Activated B cell treated with CpG ODN at 0.5 μM for 24 hours (primary cell): Measurements from ENCODE around the gene ERICH2. TPM values are rescaled to one million over a fixed set of nuclear protein-coding genes. Genes with fewer than 3 reads are reported as not detected.
"Not testable (repeated sequence)": the region's sequence is repeated elsewhere in the genome, so short reads cannot be mapped to it uniquely, and the experiment has no call there.

Source experiments
- ATAC-seq: fragments of 200-7000 bp; cut with Tn5 transposase; one replicate; pipeline ENCODE4 v1.10.0; 2021; ENCODE audit warnings: low read depth, mild to moderate bottlenecking, moderate library complexity
- CTCF ChIA-PET: fragments of 350-600 bp; sonication (Branson Sonifier 250); formaldehyde crosslinking; loops from one replicate; lab custom pipeline; 2021; ENCODE audit warnings: antibody characterized with exemption; lab: Charles Lee
- POLR2A ChIA-PET: fragments of 350-600 bp; sonication (Branson Sonifier 250); formaldehyde crosslinking; loops from one replicate; lab custom pipeline; 2021; ENCODE audit warnings: antibody characterized with exemption; lab: Charles Lee
- DNase-seq: peaks from one replicate; pipeline ENCODE4 v3.0.0; 2022
- H3K27ac Mint-ChIP-seq: one replicate; pipeline ENCODE4 v1.8.0; 2020; ENCODE audit warnings: mixed read lengths
- H3K27me3 Mint-ChIP-seq: one replicate; pipeline ENCODE4 v1.8.0; 2021; ENCODE audit warnings: mixed read lengths
- H3K36me3 Mint-ChIP-seq: one replicate; pipeline ENCODE4 v1.8.0; 2021; ENCODE audit warnings: low read depth, mixed read lengths
- H3K4me1 Mint-ChIP-seq: one replicate; pipeline ENCODE4 v1.8.0; 2021; ENCODE audit warnings: mixed read lengths
- H3K4me3 Mint-ChIP-seq: one replicate; pipeline ENCODE4 v1.8.0; 2020; ENCODE audit warnings: mild to moderate bottlenecking, mixed read lengths
- H3K9me3 Mint-ChIP-seq: one replicate; pipeline ENCODE4 v1.8.0; 2020; ENCODE audit warnings: mixed read lengths
- intact Hi-C: fragments of 100-400 bp; cut with micrococcal nuclease; formaldehyde crosslinking; loops from one replicate; pipeline ENCODE4 v1.15.1; 2024
- total RNA-seq: library from RNA; stranded (reverse); gene quantifications from 2 replicates; pipeline ENCODE4 v1.2.3, GENCODE V29; 2022
- TF ChIP-seq, protein P1 (sequence below): fragments of 200-600 bp; IDR thresholded peaks from one replicate; pipeline ENCODE4 v1.8.0; 2022; ENCODE audit warnings: antibody characterized with exemption, mild to moderate bottlenecking

ERICH2 gene
- total RNA-seq, 1 donor from 2014 or later: not detected

GRCh38 chr2:170733798-170734600, 36.2 kb upstream of the ERICH2 start:
- ChIA-PET CTCF (no interaction called here), POLR2A (no interaction called here)
- ATAC-seq (no peak), DNase-seq (no peak)
- Mint-ChIP-seq H3K9me3 (no peaks in the 10 kb centered on the region), H3K36me3 (no peaks in the 10 kb centered on the region), H3K4me1 (no peaks in the 10 kb centered on the region), H3K4me3 (no peak overlapping the region), H3K27ac (no peak overlapping the region), H3K27me3 (peaks cover 20% of the 10 kb centered on the region)
- intact Hi-C loops: no loop called here
- TF ChIP-seq, protein P1, sequence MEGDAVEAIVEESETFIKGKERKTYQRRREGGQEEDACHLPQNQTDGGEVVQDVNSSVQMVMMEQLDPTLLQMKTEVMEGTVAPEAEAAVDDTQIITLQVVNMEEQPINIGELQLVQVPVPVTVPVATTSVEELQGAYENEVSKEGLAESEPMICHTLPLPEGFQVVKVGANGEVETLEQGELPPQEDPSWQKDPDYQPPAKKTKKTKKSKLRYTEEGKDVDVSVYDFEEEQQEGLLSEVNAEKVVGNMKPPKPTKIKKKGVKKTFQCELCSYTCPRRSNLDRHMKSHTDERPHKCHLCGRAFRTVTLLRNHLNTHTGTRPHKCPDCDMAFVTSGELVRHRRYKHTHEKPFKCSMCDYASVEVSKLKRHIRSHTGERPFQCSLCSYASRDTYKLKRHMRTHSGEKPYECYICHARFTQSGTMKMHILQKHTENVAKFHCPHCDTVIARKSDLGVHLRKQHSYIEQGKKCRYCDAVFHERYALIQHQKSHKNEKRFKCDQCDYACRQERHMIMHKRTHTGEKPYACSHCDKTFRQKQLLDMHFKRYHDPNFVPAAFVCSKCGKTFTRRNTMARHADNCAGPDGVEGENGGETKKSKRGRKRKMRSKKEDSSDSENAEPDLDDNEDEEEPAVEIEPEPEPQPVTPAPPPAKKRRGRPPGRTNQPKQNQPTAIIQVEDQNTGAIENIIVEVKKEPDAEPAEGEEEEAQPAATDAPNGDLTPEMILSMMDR: no peak

- H3K27ac Mint-ChIP-seq, CTCF ChIA-PET: not testable (repeated sequence)
Measured at GRCh38 chr2:170734601-170735000, 35.6 kb upstream of the ERICH2 start.

DNA sequence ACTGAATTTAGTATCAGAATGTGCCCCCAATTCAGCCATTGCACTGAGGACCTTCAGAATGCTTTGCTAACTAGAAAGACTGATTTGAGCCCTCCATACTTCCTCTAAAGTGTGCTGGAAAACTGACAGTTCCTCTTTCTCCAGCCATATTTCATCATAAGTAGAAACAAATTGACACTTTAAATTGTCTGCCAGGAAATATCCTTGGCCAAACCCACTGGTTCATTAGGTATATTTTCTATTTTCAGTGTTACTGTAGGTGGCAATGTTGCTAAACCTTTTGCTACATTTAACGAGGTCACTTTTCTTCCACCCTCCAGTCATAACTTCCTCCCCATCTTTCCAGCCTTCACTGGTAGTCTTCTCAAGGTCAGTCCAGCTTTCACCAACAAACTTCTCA, 33.5 kb upstream of the ERICH2 start:
- no peaks in the 10 kb centered on the region for H3K36me3 Mint-ChIP-seq
- H3K4me1 Mint-ChIP-seq: no peaks in the 10 kb centered on the region
- H3K27ac Mint-ChIP-seq: no peak overlapping the region
- H3K4me3 Mint-ChIP-seq: no peak overlapping the region
- TF ChIP-seq, protein P1: no peak
- ChIA-PET CTCF (no interaction called here), POLR2A (no interaction called here)
- H3K27me3 Mint-ChIP-seq: peaks cover 19% of the 10 kb centered on the region
- no peak for DNase-seq
- no peak for ATAC-seq
- intact Hi-C loops: no loop called here
- H3K9me3 Mint-ChIP-seq: no peaks in the 10 kb centered on the region

More at GRCh38 chr2:170734601-170735000, 35.6 kb upstream of the ERICH2 start:
- peaks cover 18% of the 10 kb centered on the region for H3K27me3 Mint-ChIP-seq
- H3K36me3 Mint-ChIP-seq, POLR2A ChIA-PET, DNase-seq, H3K4me1 Mint-ChIP-seq, ATAC-seq, intact Hi-C loops, H3K9me3 Mint-ChIP-seq, H3K4me3 Mint-ChIP-seq: not testable (repeated sequence)

DNA sequence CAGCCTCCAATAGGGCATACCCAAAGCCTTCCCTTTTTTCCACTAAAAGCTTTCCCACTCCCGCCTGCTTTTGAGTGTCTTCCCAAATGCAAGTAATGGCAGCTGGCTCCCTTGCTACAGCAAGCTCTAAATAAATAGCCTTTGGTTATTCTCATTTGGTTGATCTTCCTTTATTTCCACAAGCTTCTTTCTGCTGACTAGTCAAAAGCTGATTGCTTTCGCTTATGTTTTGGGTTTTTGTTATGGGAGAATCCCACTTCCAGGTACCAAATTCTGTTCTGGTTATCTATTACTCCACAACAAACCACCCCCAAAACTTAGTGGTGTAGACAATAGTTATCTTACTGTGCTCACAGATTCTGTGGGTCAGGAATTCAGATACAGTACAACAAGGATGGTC, 32.8 kb upstream of the ERICH2 start:
- TF ChIP-seq, protein P1: no peak
- intact Hi-C loops: no loop called here
- ChIA-PET CTCF (no interaction called here), POLR2A (no interaction called here)
- DNase-seq (no peak), ATAC-seq (no peak)
- Mint-ChIP-seq H3K4me3 (no peak overlapping the region), H3K27ac (no peak overlapping the region), H3K36me3 (no peaks in the 10 kb centered on the region), H3K27me3 (peaks cover 19% of the 10 kb centered on the region), H3K9me3 (no peaks in the 10 kb centered on the region), H3K4me1 (no peaks in the 10 kb centered on the region)

DNA sequence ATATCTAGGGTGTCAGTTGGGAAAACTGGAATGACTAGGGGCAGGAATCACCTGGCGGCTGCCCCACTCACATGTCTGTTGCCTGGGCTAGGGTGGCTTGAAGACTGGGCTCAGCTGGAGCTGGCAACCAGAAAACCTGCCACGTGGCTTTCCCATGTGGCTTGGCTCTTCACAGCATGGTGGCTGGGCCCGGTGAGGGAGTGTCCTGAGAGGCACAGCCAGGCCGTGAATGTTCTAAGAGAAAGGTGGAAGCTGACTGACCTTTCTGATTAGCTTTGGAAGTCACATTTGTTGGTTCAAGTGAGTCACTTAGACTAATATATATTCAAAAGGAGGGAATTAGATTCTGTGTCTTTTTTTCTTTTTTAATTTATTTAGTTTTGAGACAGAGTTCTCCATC, 32.4 kb upstream of the ERICH2 start:
- Mint-ChIP-seq H3K4me1 (no peaks in the 10 kb centered on the region), H3K4me3 (no peak overlapping the region), H3K9me3 (no peaks in the 10 kb centered on the region), H3K36me3 (no peaks in the 10 kb centered on the region), H3K27ac (no peak overlapping the region), H3K27me3 (peaks cover 19% of the 10 kb centered on the region)
- intact Hi-C loops: no loop called here
- ChIA-PET CTCF (no interaction called here), POLR2A (no interaction called here)
- ATAC-seq (no peak), DNase-seq (no peak)
- TF ChIP-seq, protein P1: no peak
